Lower leg skin (tissue), 4 donors: ENCODE results near the gene PIGQ. TPM values are rescaled to one million over a fixed set of nuclear protein-coding genes. Genes with fewer than 3 reads are reported as not detected.

ENCODE experiments used
- DNase-seq, 2 donors: peaks; one replicate each; pipeline ENCODE4 v3.0.0-alpha.2; 2019; ENCODE audit warnings: low spot score in 2 of 2
- H3K4me3 ChIP-seq: fragments of 200-600 bp; sonication (generic); 2 replicates; pipeline ENCODE4 v1.5.1; 2017; ENCODE audit warnings: mild to moderate bottlenecking, low read depth; ENCODE audit not compliant: poor library complexity, severe bottlenecking
- CTCF ChIP-seq, 3 donors: fragments of 450-650 bp; IDR thresholded peaks; one replicate each; pipeline ENCODE4 v1.5.1; 2016; ENCODE audit warnings: antibody characterized with exemption in 3 of 3, mild to moderate bottlenecking in 3 of 3, moderate library complexity in 2 of 3
- POLR2A ChIP-seq, 2 donors: fragments of 450-650 bp; IDR thresholded peaks; one replicate each; pipeline ENCODE4 v1.6.1; 2016 to 2017; ENCODE audit warnings: antibody characterized with exemption in 2 of 2, mild to moderate bottlenecking in 1 of 2, moderate library complexity in 1 of 2
- WGBS, 2 donors: methylation state at CpG; one replicate each; pipeline ENCODE4 v1.1.5; 2018; 5-methylcytosine and 5-hydroxymethylcytosine counted together
- intact Hi-C: fragments of 100-400 bp; cut with DNase I; formaldehyde crosslinking; loops from one replicate; pipeline ENCODE4 v1.15.0; 2023; ENCODE audit warnings: low total_unique reads
- total RNA-seq, 4 donors: library from RNA; depleted of rRNA; stranded (reverse); fragments of >200 nt; gene quantifications; one replicate each; pipeline ENCODE4 v1.1.0, GENCODE V29; 2016

The PIGQ gene
- total RNA-seq, 4 donors from 2014 or later = 33.2 to 46.1 (median 43.5) TPM

GRCh38 chr16:554297-554621, 15.5 kb upstream of the PIGQ start:
- TF ChIP-seq CTCF (IDR thresholded peaks at IDR 0.05) (no peak), POLR2A (IDR thresholded peaks at IDR 0.05) (no peak)
- WGBS, 2 donors = 71 to 81% methylated on average over 9 to 11 of the region's 11 CpGs
- intact Hi-C loops = no loop called here
- DNase-seq = no peak
- no peak overlapping the region for H3K4me3 ChIP-seq

- no peak for TF ChIP-seq CTCF (IDR thresholded peaks at IDR 0.05)
- TF ChIP-seq POLR2A (IDR thresholded peaks at IDR 0.05) = no peak
- WGBS, 2 donors = 29 to 50% methylated on average over 43 to 54 of the region's 54 CpGs
- intact Hi-C loops = no loop called here
- DNase-seq = no peak
- no peak overlapping the region for H3K4me3 ChIP-seq
Measured at GRCh38 chr16:554640-555365, 15.0 kb upstream of the PIGQ start.

DNA sequence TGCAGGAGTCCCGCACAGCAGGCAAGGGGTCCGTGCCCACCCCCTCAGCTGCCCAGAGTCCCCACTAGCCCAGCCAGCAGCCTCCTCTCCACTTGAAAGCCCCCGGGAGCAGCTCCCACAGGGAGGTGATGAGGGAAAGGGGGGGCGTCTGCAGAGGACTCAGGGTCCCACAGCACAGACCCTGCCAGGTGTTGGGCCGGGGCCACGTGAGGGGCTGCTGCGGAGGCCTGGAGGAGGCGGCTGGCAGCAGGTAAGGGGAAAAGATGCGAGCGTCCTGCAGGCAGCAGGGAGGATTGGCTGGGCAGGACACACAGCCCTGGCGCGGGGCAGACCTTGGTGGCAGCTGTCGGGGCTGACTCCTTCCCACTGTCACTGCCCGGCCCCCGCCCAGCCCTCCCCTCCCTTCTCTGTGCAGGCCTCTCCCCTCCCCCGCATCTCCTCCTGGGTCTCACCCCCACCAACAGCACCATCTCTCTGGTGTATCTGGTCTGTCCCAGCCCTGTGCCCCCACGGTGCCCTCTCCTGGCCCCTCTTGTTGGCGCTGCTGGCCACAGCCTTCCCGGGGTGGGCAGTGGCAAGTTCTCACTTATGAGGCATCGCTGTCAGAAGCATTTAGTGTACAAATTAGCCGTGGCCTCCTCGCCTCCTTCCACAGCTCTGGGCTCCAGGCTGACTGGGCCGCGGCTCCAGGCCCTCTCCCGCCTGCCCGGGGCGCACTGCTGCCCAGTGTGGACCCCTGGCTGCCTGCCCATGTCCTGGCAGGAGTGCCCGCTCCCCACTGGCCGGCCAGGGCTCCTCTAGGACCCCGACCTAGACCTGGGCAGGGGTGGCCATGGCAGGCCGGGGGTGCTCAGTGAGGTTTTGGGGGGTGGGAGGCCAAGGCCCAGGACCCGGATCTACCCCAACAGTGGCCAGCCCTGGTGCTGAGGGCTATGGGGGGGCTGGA, 14.0 kb upstream of the PIGQ start:
- no peak for TF ChIP-seq POLR2A (IDR thresholded peaks at IDR 0.05)
- no peak for TF ChIP-seq CTCF (IDR thresholded peaks at IDR 0.05)
- intact Hi-C loops = no loop called here
- H3K4me3 ChIP-seq = no peak overlapping the region
- WGBS, 2 donors = 70 to 74% methylated on average over 28 to 31 of the region's 32 CpGs
- no peak for DNase-seq

GRCh38 chr16:556474-557173, 13.1 kb upstream of the PIGQ start:
- TF ChIP-seq POLR2A (IDR thresholded peaks at IDR 0.05) (no peak), CTCF (IDR thresholded peaks at IDR 0.05) (no peak)
- no peak for DNase-seq
- WGBS, 2 donors = 86 to 88% methylated on average over 16 to 31 of the region's 32 CpGs
- intact Hi-C loops = no loop called here
- H3K4me3 ChIP-seq = no peak overlapping the region

DNA sequence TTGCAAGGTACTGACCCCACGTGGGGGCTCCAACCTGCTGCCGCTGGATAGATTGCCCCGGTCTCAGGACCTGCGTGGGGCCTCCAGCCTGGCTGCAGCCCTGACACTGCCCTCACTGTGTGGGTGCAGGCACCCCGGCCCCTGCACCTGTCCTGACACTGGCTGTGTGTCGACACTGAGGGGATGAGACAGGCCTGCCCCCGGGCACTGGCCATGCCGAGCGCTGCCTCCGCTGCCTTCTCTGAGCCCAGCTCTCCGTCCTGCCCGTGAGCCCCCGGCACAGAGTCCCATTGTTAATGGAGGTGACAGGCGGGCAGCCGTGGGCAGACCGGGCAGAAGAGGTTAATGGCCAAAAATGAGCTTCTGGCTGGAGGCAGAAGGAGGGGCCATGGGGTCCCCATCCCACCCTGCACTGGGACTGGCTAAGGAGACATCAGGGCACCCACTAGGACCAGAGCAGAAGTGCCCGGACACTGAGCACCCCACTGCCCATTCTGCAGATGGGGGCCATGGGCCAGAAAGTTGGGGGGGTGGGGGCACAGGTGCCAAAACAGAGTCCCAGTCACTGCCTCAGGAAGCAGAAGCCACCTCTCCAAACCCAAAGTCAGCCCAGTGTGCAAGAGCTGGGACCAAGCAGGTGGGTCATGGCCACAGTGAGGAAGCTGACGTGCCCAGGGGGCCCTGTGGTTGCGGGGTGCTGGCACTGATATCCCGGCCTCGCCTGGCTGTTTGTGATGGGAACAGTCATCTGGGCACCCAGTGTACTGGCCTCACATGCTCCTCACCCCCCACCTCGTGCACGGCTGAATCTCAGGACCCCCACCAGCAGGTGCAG, 12.1 kb upstream of the PIGQ start:
- TF ChIP-seq POLR2A (IDR thresholded peaks at IDR 0.05) (no peak), CTCF (IDR thresholded peaks at IDR 0.05) (no peak)
- WGBS, 2 donors = 78 to 84% methylated on average over 10 to 18 of the region's 23 CpGs
- DNase-seq = no peak
- intact Hi-C loops = no loop called here
- no peak overlapping the region for H3K4me3 ChIP-seq
